Stimulated activated naive CD4-positive, alpha-beta T cell (primary cell): ENCODE data around the gene PAPPA.

Experiments used
- DNase-seq, 6 experiments: peaks; one replicate each; lab custom pipeline; 2025; lab: John Stamatoyannopoulos, UW

PAPPA gene

DNA sequence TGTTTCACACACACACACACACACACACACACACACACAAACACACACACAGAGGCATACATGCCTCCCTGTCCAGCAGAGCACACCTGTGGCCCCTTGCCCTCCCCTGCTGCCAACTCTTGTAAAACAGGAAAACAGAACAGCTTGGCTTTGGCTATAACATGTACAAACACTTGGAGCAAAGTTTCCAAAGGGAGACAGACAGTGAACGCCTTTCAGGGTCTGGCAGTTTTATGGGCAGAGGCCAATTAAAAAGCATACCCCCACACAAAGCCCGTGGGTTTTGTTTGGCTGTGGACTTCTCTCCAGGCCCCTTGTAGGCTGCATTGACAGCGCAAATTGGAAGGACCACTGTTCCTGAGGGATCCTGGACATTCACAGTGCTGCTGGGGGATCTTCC, 265.6 kb downstream of the PAPPA start:
- no peak for DNase-seq

DNA sequence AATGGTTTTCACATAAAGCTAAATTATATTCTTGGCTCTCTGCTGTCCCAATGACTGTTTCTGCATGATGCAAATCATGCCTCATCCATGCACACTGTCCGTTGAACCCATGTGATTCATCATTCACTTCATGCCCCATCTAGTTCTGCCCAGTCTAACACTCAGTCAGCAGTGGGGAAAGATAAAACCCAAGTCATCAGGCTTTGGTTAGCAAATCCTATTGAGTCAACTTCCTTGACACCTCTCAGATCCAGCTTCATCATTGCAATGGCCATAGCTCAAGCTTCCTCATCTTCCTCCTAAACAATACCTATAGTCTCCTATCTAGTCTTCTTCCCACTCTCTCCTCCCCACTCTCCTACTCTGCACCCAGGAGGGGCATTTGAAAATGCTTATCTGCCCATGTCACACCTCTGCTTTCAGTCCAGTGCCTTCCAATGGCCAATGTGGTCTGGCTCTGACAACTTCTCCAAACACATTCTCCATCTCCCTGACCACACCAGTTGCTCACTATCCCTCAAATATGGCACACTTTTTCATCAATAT, 267.5 kb downstream of the PAPPA start:
- no peak for DNase-seq

DNA sequence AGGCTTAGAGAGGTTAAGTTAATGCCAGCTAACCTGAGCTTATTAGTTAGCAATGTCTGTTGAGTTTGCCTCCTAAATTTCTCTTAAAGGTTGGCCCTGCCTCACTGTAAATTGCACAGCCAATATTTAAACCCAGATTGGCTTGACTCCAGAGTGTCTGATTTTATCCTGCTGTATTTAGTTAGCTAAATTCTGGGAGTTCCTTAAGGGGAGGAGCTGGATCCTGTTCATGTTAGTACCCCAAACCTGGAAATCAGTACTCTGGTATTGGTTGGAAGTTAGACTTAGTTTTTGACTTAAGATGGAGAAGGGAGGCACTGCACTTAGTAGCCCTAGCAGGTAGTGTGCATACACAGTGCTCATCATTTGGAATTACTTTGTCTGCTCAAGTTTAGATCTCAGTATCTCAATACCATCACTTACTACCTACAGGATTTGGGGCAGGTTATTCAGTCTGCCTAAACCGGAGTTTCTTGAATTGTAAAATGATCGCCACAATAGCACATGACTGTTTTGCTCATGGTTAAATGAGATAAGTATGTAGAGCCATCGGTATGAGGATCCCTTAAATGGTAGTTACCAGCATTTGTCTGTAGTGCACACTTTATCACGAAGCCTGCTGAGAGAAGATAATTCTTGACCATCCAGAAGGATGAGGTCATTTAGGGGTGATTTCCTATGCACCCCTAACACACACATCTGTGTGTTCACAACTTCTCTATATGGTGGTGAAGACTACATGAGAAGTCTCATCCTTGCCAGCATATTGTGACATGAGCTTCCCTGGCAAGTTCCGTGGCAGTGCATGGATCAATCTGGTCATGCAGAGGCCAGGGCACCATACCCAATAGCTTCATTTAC, 268.8 kb downstream of the PAPPA start:
- no peak for DNase-seq

DNA sequence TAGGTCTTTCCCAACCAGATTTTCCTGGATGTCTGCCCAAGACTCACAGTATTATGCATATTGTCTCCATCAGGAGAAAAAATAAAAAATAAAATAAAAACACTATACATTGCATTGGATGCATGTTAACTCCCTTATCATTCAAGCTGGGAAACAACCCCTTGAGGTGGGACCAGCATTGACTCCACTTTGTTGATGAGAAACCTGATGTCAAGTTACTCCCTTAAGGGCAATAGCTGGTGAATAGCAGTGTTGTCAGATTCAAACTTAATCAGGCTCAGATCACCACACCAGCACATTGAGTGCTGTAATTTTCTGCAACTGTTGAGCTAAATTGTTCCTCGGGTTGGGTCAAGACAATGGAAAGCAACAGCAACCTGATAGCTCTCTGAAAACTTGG, 269.6 kb downstream of the PAPPA start:
- no peak for DNase-seq

DNA sequence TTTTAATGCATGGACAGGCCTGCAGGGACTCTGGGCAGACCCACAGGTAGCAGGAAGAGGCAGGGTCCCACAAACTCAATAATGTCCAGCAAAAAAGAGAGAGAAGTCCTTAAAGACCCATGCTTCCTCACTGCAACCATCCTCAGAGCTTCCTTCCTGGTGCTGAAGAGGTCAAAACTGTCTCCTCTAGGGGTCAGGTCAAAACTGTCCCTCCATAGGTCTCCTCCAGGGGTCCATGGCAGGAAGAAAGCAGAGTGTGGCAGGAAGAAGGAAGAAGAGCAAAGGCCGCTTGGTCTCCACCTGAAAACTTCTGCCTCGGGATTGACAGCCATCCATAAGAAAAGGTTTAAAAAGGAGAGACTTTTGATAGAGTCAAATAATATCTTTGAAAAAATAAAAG, 271.7 kb downstream of the PAPPA start:
- no peak for DNase-seq

DNA sequence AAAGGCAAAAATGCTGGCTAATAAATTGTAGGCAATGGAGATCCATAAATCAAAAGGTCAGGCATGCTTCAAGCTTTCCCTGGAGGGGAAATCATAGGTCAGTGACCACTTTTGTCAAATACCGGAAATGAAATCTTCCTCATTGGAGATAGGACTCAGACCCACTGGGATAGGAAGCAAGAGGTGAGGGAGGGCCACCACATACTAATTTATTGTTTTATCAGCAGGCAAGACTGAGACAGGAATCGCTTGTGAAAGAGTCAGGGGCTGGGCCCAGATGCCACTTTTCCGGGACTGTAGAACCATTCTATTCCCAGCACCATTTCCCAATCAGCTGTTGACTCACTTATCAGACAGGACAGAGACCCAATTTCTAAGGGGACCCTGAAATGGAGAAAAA, 277.3 kb downstream of the PAPPA start:
- no peak for DNase-seq

DNA sequence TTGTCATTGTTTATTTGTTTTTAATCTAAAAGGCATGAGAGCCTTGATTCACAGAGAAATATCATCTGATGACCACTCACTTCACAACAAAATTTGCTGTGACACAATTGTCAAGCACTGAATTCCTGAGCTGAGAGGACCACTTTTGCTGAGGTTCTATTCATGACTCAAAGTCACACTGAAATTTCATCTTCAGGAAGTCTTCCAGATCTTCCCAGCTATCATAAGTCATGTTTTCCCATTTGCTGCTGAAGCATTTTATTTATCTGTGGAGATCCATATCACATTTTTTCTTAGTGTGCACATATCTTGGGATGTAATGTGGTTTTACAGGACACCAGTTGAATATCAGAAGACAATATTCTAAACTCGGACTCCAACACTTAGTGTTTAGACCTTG, 278.5 kb downstream of the PAPPA start:
- DNase-seq = no peak

DNA sequence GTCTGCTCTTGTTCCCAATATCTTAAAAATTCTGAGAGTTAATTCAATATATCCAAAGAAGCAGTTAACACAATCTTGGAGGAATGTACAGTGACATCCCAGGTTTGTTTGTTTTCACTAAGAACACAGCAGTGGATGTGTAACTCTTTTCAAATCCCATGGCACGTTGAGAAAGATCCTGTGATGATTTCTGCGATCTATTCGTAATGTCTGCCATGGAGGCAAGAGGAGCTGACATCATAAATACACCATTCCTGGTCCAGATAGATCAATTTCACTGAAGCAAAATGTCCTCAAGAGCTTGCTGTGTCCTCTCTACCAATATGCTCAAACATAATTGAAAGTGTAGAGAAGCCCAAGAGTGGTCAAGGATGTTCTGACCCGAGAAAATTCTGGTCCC, 280.7 kb downstream of the PAPPA start:
- DNase-seq = no peak

DNA sequence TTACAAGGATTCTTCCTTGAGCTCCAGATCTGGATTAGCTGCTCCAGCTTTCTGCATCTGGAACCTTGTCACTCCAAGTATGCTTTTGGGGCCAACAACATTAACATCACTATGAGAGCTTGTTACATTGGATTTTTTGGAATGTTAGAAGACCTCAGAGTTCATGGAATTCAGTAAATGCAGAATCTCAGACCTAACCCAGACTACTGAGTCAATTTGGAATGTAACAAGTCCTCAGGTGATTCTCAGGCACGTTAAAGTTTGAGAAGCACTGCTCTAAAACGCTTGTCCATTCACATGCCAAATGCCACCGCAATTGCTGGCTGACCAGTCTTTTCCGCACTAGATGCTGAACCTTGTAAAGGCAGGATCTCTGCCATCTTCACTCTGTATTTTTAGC, 282.1 kb downstream of the PAPPA start:
- no peak for DNase-seq

DNA sequence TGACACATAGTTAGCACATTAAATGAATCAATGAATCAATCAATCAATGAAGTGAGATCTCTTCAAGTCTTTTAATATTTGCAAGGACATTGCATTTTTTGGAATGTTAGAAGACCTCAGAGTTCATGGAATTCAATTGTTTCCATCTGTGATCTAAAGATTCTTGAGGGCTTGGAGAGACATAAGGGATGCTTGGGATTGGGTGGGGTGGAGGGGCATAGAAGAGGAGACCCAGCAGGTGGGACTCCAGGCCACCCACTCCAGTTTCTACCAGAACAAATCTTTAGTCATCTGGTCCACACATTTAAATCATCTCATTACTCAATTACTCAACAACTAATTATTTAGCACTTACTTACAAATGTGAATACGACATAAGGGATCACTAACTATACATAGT, 282.5 kb downstream of the PAPPA start:
- no peak for DNase-seq

DNA sequence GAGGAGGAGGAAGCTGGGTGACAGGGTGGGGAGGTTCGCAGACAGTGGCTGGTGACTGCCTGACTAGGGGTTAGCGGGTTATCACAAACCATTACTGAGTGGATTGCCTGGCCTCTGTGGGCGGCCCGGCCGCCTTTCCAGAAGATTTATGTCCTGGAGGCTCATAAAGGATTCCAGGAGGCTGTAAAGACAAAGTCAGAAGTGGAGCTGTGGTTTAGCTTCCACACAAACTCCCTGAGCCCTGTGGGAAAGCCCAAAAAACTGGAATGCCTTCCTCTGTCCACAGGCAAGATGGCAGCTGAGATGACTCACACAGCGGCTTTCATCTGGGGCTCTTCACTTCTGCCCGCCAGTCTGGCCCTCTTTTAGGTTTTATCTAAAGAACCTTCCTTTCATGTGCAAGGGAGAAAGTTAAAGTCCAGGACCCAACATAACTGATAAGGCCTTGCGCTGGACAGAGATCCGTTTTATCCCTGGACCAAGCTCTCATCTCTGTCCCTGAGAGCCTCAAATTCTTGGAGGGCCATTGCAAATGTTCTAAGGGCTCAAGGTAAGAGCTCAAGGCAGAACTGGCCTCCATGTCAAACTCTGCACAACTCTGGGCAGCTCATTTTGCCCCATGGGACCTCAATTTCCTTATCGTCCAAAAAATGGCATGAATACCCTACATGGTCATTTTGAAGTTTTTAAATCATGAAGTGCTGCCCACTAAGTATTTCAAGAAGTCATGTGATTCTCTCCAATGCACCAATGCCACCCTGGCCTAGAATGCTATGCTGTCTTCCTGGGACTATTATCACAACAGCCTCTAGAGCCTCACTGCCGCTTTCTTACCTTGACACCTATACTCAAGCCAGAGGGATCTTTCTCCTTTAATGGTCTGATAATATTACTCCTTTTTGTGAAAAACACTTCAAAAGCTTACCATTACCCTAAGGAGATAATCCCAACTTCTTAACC, 284.1 kb downstream of the PAPPA start:
- DNase-seq = no peak

DNA sequence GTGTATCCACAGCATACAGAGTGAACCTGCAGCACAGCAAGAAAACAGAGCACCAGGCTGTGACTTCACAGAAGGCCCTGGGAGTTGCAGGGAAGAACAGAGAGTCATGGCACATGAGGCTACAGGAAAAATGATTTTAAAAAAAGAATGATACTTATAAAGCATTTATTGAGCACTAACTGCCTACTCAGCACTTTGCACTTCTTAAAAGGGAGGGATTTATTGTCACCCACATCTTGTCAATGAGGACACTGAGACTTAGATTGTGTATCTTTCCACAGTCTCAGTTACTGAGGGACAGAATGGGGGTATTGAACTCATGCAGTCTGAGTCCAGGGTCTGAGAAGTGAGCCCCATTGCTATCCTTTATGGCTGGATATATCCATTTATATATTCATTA, 288.9 kb downstream of the PAPPA start:
- no peak for DNase-seq

DNA sequence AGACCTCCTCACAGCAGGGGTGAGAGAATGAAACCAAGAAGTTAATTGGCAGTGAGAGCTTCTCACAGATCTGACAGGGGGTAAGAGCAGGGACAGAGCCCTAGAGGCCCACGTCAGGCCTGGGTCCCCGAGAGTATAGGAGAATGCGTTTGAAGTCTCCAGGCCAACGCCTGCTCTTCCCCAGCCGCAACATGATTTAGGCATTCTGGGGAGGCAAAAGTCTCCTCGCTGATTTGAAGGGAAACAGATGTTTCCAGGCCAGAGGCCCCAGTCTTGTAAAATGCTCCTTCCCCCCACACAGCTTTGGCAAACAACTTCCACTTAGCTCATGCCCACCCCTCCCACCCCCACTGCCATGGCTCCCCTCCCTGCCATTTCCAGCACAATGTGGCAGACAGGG, 294.3 kb downstream of the PAPPA start:
- DNase-seq = no peak

DNA sequence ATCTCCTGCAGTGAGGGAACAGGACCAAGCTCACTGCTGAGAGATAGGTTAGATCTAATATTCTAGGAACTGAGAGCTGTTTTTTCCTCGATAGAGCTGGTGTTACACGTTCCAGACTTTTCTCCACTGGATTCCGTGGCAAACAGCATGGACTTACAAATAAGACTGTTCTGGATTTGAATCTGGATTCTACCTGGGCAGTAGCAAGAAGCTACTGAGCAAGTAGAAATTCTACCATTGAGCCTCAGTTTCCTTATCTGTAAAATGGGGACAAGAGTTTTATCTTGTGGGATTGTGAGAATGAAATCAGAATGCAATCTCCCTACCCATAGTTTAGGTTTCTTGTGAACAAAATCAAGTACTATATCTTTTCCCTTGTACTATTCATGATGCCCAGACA, 294.8 kb downstream of the PAPPA start:
- DNase-seq = no peak

DNA sequence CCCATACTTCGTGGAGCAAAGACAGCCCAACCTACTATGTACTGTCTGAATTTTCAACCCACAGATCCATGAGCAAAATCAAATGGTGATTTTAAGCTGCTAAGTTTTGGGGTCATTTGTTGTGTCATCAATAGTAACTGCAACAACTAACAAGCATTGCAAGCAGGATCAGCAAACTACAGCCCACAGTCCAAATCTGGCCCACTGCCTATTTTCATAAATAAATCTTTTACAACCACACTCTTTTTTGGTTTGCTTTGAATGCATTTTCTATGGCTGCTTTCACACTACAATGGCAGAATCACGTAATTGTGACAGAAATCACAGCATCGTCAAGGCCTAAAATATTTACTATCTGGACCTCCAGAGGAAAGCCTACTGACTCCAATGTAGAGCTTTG, 296.4 kb downstream of the PAPPA start:
- DNase-seq = no peak

DNA sequence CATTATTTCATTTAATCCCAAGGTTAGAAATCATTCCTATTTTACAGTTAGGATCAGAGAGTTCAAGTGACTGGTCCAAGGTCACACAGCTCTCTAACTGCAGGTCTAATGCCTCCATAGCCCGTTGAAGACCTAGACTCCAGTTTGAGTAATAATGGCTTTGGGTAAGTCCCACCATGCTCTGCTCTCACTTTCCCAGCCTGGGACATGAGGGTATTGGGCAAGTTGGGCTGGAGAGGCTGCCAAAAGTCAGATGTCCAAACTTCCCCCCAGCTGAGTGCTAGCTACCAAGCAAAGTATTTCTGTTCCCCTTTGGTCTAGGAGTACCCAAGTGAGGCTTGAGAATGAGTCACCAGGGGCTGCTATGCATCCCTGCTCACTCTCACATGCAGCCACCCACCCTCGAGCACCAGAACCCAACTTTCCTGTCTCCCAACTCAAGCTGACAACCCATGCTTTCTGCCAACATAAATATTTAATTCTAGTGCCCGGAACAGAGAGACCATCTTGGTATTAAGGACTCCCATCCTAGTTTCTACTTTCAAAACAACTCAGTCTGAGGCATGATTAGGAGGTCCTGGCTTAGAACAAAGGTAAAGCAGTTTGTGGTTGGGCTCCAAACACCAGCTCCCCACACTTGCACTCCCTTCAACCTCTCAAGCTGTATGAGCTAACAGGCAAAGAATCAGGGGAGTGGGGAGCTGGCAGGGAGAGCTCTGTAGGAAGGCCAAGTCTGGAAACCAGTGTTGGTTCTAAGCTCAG, 297.0 kb downstream of the PAPPA start:
- DNase-seq = no peak

DNA sequence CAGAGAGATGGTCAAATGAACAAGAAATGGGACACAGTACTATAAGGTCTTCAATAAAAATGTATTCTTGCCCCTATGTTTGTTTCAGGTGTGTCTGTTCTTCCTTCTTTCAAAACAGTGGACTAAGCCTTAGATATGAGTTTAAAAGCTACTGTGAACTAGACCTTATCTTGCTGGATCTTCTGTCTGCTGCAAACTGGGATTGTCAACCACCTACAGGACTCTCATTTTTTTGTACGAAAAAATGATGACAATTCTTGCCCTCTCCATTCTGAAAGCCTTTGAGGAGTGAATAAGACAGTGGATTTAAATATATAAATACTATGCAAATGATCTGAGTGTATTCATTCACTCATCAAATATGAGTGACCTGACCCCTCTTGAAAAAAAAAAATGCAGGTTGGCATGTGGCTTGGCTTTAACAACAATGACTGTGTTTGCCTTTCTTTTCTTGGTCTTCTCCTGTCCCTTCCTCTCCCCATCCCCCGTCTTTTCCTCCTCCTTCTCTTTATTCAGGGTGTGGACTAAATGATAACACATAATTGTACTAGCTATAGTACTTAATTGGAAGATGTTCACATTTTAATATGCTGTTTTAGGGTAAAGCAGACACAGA, 298.0 kb downstream of the PAPPA start:
- no peak for DNase-seq
